T-helper 1 cell (primary cell): Measurements from ENCODE around the gene DUSP9.
"Not testable (repeated sequence)": the region's sequence is repeated elsewhere in the genome, so short reads cannot be mapped to it uniquely, and the experiment has no call there.

Experiments
- DNase-seq, 5 donors: peaks; one replicate each; pipeline ENCODE4 v3.0.0-alpha.2; 2012 to 2020

The DUSP9 gene

DNA sequence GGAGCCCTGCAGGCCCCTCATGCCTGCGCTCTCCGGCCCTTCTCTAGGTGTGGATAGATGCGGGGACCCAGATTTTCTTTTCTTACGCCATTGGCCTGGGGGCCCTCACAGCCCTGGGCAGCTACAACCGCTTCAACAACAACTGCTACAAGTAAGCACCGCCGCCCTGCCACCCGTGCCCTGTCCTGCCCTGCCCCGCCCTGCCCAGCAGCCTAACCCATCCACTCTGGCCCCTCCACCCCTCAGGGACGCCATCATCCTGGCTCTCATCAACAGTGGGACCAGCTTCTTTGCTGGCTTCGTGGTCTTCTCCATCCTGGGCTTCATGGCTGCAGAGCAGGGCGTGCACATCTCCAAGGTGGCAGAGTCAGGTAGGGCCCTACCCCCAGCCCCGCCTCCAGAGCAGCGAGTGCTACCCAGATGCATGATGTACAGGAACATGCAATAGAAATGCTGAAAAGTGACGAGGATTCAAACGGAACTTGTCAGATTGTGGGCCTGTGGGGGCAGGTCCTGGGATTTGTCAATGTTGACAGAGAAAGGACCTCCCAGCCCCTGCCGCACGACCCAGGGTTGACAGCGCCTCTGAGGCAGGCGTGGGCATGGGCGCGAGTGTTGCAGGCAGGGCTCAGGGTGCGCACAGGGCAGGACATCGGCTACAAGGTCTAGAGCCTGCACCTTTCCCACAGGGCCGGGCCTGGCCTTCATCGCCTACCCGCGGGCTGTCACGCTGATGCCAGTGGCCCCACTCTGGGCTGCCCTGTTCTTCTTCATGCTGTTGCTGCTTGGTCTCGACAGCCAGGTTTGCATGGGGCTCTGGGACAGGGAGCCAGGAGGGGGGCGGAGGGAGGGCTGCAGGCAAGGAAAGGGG lies 46.4 kb downstream of the DUSP9 start:
- no peak for DNase-seq

DNA sequence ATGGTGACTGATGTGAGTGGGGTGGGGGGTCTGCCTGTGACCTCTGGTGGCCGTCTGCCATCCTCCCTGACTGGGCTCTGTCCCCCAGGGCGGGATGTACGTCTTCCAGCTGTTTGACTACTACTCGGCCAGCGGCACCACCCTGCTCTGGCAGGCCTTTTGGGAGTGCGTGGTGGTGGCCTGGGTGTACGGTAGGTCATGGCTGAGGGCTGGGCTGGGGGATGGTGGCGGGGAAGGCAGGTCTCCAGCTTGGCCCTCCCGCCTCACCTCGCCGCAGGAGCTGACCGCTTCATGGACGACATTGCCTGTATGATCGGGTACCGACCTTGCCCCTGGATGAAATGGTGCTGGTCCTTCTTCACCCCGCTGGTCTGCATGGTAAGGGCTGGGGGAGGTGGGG lies 47.3 kb downstream of the DUSP9 start:
- not testable (repeated sequence) for DNase-seq

DNA sequence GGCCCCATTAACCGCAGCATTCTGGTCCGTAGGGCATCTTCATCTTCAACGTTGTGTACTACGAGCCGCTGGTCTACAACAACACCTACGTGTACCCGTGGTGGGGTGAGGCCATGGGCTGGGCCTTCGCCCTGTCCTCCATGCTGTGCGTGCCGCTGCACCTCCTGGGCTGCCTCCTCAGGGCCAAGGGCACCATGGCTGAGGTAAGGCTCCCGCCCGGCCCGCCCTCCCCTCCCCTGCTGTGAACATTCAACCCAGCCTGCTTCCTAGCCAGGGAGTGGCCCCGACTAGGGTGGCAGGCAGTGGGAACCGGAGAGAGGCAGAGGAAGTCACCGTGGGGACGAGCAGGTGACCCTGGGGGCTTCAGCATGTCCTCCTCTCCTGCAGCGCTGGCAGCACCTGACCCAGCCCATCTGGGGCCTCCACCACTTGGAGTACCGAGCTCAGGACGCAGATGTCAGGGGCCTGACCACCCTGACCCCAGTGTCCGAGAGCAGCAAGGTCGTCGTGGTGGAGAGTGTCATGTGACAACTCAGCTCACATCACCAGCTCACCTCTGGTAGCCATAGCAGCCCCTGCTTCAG lies 47.8 kb downstream of the DUSP9 start:
- DNase-seq = no peak

DNA sequence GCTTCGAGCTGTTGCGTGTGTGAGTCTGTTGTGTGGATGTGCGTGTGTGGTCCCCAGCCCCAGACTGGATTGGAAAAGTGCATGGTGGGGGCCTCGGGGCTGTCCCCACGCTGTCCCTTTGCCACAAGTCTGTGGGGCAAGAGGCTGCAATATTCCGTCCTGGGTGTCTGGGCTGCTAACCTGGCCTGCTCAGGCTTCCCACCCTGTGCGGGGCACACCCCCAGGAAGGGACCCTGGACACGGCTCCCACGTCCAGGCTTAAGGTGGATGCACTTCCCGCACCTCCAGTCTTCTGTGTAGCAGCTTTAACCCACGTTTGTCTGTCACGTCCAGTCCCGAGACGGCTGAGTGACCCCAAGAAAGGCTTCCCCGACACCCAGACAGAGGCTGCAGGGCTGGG lies 49.1 kb downstream of the DUSP9 start:
- DNase-seq = no peak

DNA sequence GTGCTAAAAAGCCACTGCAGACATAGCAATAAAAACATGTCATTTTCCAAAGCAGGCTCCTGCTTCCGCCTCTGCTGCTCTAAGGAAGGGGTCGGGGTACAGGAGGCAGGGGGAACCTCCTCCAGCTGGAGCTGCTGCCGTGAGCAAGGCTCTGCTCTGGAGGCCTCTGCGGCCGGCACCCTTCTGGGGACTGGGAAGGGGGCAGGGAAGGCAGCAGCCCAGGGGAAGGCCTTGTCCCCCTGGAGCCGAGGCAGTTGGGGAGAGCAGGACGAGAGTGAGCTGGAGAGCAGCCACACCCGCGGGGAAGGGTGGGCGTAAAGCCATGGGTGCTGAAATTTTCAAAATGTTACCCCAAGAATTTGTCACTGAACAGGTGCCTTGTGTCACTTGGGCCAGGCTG lies 49.5 kb downstream of the DUSP9 start:
- not testable (repeated sequence) for DNase-seq

DNA sequence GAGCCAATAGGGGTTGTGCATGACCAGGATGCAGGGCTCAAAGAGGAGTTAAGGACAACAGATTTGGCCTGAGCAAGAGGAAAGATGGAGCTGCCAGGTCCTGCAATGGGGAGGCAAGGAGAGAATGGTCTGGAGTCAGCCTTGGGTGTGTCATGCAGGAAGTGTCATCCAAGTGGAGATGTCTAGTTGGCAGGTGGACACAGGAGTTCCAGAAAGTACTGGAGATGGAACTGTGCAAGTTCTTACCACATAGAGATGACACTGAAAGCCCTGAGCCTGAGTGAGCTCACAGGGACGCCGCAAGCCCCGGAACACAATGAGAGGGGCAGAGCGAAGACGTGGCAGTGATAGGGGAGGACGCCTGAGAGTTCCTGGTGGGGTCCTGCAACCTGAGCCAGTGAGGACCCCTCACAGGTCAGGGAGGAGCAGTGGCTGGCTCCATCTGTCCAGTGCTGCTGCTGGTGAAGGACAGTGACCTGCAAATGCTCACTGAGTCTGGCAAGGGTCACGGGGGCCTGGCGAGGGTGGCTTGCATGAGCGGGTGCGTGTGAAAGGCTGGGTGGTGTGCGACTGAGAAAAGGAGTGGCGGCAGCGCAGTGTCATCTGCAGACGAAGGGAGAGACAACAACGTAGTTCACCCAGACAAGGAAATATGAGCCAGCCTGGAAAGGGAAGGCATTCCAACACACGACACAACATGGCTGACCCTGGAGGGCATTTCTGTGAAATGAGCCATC lies 50.2 kb downstream of the DUSP9 start:
- not testable (repeated sequence) for DNase-seq

DNA sequence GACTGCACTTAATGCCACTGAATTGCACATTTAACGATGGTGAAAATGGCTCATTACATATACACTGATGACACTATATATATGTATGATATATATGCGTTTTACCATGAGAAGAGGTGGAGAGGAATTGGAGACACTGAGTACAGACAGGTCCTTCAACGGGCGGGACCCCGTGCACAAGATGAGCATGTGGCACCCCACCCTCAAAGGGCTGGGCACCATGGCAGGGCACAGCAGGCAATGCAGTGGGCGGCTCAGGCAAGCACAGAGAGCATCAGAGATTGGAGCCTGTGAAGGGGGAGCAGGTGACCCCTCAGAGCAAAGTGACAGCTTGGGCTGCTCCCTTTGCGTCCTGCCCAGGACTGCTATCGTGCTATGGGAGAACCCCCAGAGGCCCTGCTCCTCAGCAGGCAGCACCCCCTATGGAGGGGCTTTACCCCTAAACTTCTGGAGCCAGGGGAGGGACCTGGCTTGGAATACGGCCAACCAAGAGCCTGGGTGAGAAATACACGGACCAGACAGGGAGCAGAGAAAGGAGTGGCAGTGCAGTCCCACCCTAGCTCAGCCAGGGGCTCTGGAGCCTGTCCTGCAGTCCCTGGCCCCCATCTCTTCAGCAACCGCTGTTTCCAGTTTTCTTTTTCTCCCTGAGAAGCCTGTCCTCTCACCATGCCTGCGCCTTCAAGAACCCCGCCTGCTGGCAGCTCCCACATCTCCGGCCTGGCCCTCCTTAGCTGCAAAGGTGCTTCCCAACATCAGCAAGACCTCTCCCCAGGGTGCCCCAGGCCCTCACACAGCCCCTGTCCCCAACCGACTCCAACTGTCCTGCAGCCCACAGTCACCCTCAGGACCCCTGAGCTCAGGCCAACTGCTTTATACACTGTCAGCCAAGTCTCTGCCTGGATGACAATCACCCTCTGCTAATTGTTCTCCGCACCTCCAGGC lies 51.2 kb downstream of the DUSP9 start:
- DNase-seq = no peak

DNA sequence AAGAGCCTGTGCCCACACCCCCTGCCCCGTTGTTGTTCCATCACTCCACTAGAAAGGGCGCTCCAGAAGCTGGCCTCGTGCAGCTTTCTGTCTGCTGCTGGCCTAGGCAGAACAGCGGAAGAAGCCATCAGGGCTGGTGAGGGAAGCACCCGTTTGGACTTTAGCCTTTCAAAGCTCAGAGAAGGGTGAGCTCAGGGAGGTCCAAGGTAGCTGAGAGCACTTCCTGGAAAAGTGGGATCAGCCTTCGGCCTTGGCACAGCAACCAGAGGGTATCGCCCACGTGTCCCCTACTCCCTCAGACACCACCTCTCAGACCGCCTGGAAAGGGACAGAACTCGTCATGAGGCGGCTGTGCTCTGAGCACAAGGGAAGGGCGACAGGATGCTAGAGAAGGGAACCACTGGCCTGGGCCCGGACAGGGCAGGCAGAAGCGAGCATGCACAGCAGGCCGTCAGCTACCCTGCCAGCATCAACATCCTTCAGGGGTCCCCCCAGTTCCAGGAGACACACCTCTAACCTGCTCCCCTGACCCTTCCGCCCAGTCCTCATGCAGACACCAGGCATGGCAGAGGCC lies 52.3 kb downstream of the DUSP9 start:
- DNase-seq = not testable (repeated sequence)

DNA sequence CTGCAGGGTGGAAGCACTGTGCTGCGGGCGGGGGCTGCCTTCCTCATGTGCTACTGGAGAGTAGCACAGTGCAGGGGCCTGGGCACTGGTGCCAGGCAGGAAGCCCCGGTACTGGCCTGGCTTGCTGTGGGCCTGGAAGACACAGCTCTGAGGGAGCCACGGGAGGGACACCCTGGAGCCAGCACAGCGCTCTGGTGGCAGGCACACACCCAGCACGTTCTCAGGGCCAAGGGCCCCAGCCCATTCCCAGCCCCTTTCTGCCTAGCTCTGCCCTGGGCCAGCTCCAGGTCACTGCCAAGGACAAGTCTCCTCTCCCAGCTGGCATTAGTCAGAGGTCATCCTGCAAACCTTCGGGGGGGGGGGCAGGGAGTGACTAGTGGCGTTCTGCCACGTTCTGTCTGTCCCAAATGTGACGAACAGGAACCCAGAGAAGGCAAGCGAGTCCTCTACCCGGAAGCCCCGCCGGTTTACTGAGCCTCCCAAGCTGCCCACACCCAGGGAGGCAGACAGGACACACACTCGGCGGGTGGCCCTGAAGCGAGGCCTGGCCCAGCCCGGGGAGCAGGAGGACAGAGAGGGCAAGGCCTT lies 52.9 kb downstream of the DUSP9 start:
- DNase-seq = not testable (repeated sequence)

DNA sequence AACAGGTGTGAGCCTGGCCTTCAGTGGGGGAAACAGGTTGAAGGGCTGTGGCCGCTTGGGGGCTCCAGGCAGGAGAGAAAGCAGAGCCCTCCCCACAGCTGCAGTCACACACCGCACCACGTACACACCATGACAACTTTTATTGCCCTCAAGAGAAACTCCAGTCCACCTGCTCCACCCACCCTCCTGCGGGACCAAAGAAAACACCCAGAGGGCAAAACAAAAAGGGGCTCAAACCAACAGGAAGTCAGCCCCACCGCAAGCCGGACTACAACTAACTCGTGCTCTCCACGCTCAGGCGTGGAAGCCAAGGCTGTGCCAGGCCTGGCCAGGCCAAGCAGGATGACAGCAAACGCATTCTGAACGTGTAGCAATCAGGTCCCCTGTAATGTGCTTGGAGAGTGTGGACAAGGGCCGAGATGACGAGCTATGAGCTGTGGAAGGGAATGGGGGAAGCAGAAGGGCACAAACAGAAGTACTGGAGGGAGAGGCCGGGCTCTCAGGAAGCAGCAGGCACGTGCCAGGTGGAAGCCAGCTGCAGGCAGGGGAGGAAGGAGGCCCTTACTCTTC lies 53.5 kb downstream of the DUSP9 start:
- no peak for DNase-seq
